HUDEP-2 (cell line): Measurements from ENCODE around the gene RANBP9.

Experiments
- DNase-seq, 76 experiments: peaks; one replicate each; lab custom pipeline; 2025; ENCODE audit not compliant: unreplicated experiment in 76 of 76; lab: John Stamatoyannopoulos, UW

Gene RANBP9

GRCh38 chr6:13660893-13661292 is 50.7 kb downstream of the RANBP9 start:
- no peak for DNase-seq

GRCh38 chr6:13660273-13660672 is 51.4 kb downstream of the RANBP9 start:
- DNase-seq, result no peak

GRCh38 chr6:13655700-13656099 is 55.9 kb downstream of the RANBP9 start:
- DNase-seq, result no peak

GRCh38 chr6:13654496-13654895 is 57.1 kb downstream of the RANBP9 start:
- DNase-seq, result no peak

- DNase-seq, result peak in 3 of 76 experiments; percentile 11 to 18 (median 13)
These were observed 58.3 kb downstream of the RANBP9 start for GRCh38 chr6:13653296-13653695.

GRCh38 chr6:13649393-13649792 is 62.2 kb downstream of the RANBP9 start:
- DNase-seq, result no peak

GRCh38 chr6:13648850-13649249 is 62.8 kb downstream of the RANBP9 start:
- DNase-seq, result no peak

GRCh38 chr6:13643125-13643524 is 68.5 kb downstream of the RANBP9 start:
- DNase-seq, result no peak

GRCh38 chr6:13641315-13641714 is 70.3 kb downstream of the RANBP9 start:
- DNase-seq, result no peak

GRCh38 chr6:13638626-13639025 is 73.0 kb downstream of the RANBP9 start:
- no peak for DNase-seq

GRCh38 chr6:13638014-13638413 is 73.6 kb downstream of the RANBP9 start:
- no peak for DNase-seq

- DNase-seq, result no peak
These were observed 75.5 kb downstream of the RANBP9 start for GRCh38 chr6:13635948-13636658.

GRCh38 chr6:13633343-13633742 is 78.3 kb downstream of the RANBP9 start:
- no peak for DNase-seq

- DNase-seq, result no peak
These were observed 81.1 kb downstream of the RANBP9 start for GRCh38 chr6:13630499-13630898.

- DNase-seq, result no peak
These were observed 82.0 kb downstream of the RANBP9 start for GRCh38 chr6:13629459-13630116.

- peak in 29 of 76 experiments; percentile 5 to 65 (median 42) for DNase-seq
These were observed 86.8 kb downstream of the RANBP9 start for GRCh38 chr6:13624871-13625288.

- no peak for DNase-seq
These were observed 94.6 kb downstream of the RANBP9 start for GRCh38 chr6:13617066-13617465.

- DNase-seq, result peak in 48 of 76 experiments; percentile 8 to 75 (median 38)
These were observed 95.9 kb downstream of the RANBP9 start for GRCh38 chr6:13615792-13616120.

- DNase-seq, result peak; percentile 51 to 100 (median 98)
These were observed 96.5 kb downstream of the RANBP9 start, which contains the start of gene NOL7 for GRCh38 chr6:13614926-13615791. Gene NOL7 (plus strand): TSS chr6:13615335. CDS start chr6:13615359, 24 bp downstream.

- DNase-seq, result peak in 36 of 76 experiments; percentile 24 to 89 (median 56)
These were observed 97.3 kb downstream of the RANBP9 start for GRCh38 chr6:13614126-13614925.
